Esophagus squamous epithelium (tissue), 4 donors: Measurements from ENCODE around the gene IL19.

Experiments used
- CTCF ChIP-seq, 6 experiments: fragments of 450-650 bp in 4 of 6; fragments of 200-600 bp in 2 of 6; sonication (generic) in 2 of 6; IDR thresholded peaks; one replicate each; pipeline ENCODE4 v1.5.1; 2016 to 2019; ENCODE audit warnings: antibody characterized with exemption in 6 of 6, mild to moderate bottlenecking in 4 of 6, moderate library complexity in 4 of 6
- POLR2A ChIP-seq, 4 donors: fragments of 450-650 bp; IDR thresholded peaks; one replicate each; pipeline ENCODE4 v1.6.1; 2017; ENCODE audit warnings: antibody characterized with exemption in 4 of 4, mild to moderate bottlenecking in 4 of 4, moderate library complexity in 3 of 4

GRCh38 chr1:206771338-206771692 lies 742 bp downstream of the IL19 start:
- TF ChIP-seq CTCF (IDR thresholded peaks at IDR 0.05) = no peak
- no peak for TF ChIP-seq POLR2A (IDR thresholded peaks at IDR 0.05)
